ENCODE results near the gene LRRC75B.

Gene LRRC75B

DNA sequence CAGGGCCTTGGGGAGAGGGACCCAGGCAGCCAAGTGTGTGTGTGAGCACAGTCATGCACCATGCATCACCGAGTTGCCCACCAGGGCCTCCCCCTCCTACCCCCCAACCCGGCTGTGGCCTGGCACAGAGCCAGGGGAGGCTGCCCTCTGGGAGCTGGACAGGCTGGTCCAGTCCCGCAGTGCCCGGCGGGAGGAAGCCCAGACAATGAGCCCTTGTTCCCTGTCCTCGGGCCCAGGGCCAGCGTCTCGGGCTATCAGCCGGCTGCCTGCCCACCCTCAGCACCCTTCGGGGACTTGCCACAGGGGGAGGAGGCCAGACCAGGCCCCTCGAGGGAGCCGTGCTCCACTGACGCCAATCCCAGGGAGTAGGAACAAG is 4.5 kb downstream of the LRRC75B start:
- DNase-seq: peak; percentile 82 to 98 (median 92)

GRCh38 chr22:24587948-24588347 is 4.9 kb downstream of the LRRC75B start:
- no peak for DNase-seq
- intact Hi-C loops (cut with DNase I): loop anchor here (1.0 kb wide), 1 partner anchor 33 kb away; the partner anchor contains the start of genes GUCD1 and SNRPD3

More for the DNA sequence above, 4.5 kb downstream of the LRRC75B start:
- intact Hi-C loops (cut with DNase I): loop anchor here (1.0 kb wide), 1 partner anchor 33 kb away; the partner anchor contains the start of genes GUCD1 and SNRPD3

DNA sequence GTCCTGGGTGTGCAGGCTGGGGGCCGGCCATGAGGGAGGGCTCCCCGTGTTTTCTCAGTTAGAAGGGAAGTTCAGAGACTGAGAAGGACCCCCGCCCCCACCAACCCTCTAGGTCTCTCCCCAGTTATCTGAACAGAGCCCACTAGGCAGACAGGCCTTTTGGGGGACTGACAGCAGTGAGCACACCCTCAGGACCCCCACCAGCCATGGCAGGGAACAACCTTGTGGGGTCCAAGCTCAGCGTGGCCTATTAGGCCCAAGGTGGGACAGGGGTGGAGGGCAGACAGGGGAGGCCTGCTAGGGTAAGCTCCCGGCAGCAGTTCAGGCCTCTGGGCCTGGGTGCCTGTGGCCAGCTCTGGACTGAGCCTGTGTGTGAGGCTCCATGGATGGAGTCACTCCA is 5.6 kb downstream of the LRRC75B start:
- DNase-seq: peak in 1 of 10 donors; percentile 67
- intact Hi-C loops (cut with DNase I): no loop called here

GRCh38 chr22:24585927-24586546 is 6.8 kb downstream of the LRRC75B start:
- DNase-seq: peak in 2 of 10 donors; percentile 23 to 73
- intact Hi-C loops (cut with DNase I): no loop called here

DNA sequence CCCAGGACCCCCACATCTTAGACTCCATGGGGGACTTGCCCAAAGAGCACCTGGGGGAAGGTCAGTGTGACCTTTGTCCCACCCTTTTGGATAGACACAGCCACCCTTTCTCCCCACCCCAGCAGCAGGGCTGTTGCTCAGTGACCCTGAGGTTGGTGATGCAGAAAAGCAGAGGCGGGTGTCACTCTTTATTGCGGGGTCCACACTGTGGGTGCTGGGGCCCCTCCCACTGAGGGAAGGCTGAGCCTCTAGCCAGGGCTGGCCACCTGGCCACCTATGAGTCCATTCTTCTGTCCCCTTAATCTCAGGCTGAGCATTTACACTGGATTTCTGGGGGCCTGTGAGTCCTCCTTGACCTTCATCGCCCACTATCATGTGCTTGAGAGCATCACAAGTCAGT is 7.4 kb downstream of the LRRC75B start:
- peak in 1 of 10 donors; percentile 38 for DNase-seq
- intact Hi-C loops (cut with DNase I): no loop called here

DNA sequence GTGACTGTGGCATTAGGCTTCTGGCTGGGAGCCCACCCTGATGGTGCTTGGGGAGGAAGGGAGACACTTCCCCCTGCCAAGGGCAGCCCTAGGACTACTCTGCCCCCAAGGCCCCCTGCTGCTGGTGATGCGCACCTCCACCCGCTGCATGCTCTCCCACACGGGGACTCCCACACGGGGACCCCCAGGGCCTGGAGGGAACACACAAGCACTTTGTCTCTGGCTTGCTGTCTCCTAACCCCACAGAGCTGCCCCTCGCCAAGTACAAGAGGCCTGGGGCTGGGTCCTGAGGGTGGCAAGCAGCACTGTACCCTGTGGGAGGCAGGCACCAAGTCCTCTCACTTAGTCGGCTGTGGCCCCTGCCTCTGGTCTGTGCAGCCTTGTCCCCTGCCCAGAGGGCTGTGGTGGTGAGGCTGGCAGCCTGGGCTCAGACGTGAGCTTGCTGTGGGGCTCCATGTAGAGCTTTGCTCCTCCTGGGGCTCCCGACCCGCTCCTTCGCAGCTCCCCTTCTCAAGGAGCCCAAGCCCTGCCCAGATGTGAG is 7.9 kb downstream of the LRRC75B start:
- intact Hi-C loops (cut with DNase I): no loop called here
- peak in 2 of 10 donors; percentile 72 to 80 for DNase-seq

- intact Hi-C loops (cut with DNase I): no loop called here
- DNase-seq: peak in 2 of 10 donors; percentile 16 to 70
These were observed 8.6 kb downstream of the LRRC75B start for GRCh38 chr22:24584166-24584790.

DNA sequence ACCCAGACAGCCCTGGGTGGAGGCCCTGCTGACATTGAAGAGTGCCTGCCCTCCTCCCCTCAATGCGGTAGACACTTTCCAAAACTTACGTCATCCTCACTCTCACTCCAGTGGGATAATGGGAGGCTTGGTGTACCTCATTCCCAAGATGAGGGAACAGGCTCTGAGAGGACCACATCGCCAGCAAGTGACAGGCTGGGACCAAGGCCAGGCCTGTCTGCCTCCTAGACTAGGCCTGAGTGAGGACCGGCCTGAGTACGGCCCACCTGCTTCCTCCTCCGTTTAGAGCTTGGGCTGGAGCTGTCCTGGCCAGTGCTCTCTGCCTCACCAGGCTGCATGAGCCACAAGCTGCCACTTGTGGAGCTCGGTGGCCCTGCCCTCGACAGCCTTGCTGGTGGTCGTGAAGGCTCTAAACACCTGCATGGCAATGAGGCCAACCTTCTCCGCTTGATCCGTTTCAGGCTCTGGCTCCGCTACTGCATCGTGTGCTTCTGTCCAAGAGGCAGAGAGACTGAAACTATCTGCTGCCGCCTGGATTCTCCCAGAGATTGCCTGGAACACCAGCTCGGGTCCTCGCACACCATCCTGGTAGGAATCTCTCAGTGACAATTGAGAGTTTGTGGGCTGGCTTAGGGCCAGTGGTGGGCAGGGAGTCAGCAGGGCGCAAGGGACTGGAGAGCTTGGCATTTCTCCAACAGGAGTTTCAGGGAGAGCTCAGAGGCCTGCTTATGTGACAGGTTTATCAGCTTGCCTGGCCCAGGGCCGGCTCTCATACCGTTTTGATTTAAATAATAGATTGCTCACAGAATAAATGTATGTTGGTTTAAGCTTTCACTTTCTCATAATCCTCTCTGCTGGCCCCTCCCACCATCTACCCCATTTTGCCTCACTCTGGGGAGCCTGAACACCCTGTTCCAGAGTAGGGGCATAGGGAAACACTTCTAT is 9.4 kb downstream of the LRRC75B start:
- DNase-seq: peak in 2 of 10 donors; percentile 57 to 70
- intact Hi-C loops (cut with DNase I): no loop called here

GRCh38 chr22:24582056-24582814 is 10.6 kb downstream of the LRRC75B start:
- peak in 1 of 10 donors; percentile 38 for DNase-seq
- intact Hi-C loops (cut with DNase I): no loop called here

DNA sequence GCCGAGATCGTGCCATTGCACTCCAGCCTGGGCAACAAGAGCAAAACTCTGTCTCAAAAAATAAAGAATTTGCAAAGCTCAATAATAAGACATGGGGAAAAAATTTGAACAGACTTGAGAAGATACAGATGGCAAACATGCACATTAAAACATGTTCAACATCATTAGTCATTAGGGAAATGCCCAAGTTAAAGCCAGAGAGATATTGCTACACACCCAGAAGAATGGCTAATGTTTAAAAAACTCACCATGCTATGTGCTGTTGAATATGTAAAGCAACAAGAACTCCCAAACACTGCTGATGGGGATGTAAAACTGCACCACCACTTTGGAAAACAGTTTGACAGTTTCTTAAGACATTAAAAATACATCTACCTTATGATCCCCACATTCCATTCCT is 12.6 kb downstream of the LRRC75B start:
- no peak for DNase-seq
- intact Hi-C loops (cut with DNase I): no loop called here

DNA sequence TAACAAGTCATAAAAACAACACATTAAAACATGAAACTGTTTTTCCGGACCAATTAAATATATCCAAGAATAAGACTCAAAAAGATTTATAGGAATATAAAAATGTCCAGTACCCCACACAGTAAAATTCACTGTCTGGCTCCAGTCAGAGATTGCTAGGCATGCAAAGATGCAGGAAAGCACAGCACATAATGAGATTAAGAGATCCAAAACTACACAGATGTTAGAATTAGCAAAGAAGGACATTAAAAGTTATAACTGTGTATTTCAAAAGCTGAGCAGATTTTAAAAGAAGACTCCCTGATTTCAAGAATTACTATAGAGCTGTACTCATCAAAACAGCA is 13.6 kb downstream of the LRRC75B start:
- intact Hi-C loops (cut with DNase I): no loop called here
- DNase-seq: no peak

DNA sequence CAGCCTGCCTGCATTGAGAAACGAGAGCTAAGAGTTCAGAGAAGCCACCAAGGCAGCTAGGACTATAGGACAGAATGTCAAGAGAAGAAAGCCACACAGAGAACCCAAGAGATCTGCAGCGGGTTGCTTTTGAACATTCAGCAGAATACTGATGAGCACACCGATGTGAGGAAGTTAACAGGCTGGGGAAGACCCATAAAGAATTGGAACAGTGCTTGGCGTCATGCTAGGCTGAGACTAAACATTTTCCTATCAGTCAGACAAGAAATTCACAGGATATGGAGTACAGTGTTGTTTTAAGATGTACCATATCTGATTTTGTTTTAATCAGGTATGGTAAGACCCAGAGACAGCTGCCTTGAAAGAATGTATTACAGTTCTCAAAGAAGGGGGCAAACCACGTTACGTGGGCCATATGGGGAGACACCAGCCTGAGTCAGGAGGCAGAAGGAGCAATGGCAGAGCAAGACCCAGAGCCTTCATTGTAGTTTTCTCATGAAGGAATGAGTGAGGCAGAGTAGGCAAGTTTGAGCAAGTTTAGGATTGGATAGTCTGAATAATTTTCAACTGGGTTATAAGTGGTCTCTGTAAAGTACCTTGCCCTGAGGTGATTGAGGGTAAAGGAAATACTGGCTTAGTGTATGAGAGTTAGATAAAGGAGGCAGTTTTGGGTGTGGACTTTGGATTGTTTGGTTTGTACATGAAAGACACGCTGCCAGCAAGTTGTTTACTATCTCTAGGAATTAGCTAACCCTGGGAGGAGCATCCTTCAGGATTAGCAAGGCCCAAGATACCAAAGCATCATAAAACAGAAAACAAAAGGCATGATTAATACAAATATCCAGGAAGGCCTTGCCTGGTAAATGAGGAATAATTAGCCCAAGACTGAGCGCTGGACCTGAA is 14.3 kb downstream of the LRRC75B start:
- intact Hi-C loops (cut with DNase I): no loop called here

GRCh38 chr22:24576778-24577177 is 16.1 kb downstream of the LRRC75B start:
- intact Hi-C loops (cut with DNase I): no loop called here
- no peak for DNase-seq

More for the DNA sequence above, 14.3 kb downstream of the LRRC75B start:
- no peak for DNase-seq

DNA sequence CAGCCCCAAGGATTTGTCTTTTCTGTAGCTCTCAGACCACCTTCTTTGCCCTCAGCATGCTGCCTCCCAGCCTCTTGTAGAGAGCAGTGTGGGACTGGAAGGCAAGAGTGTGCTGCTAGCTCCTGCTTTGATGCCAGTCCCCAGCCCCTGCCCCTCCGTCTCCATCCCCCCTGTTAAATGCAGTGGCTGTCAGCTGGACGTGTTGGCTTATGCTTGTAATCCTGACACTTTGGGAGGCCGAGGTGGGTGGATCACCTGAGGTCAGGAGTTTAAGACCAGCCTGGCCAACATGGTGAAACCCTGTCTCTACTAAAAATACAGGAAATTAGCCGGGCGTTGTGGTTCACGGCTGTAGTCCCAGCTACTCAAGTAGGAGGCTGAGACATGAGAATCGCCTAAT is 21.6 kb downstream of the LRRC75B start:
- intact Hi-C loops (cut with DNase I): no loop called here
- peak in 1 of 10 donors; percentile 39 for DNase-seq

GRCh38 chr22:24567668-24568067 is 25.2 kb downstream of the LRRC75B start:
- no peak for DNase-seq
- intact Hi-C loops (cut with DNase I): no loop called here

DNA sequence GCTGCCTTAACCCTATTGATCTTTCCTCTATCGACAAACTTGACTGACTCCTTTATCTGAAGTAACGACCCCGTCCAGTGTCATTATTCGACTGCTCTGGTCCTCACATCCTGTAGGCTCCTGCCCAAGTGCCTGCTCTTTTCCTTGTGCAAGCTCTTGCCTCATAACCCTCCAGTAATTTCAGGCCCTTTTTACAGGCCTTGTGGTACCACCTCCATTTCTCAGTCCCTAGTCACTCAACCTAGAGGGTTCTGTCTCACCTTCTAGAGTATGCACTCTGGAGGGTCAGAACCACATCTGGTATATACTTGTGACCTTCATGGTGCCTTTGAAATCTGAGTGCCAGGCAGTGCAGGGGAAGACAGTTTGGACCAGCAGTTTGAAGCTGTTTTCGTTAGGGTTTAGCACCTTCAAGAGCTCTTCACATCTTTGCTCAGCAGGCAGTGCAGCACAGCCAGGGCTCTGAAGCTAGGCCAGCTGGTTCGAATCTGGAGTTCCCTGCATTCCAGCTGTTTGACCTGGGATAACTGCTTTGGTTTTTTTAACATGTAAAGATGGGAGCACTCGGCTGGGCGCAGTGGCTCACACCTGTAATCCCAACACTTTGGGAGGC is 25.9 kb downstream of the LRRC75B start:
- intact Hi-C loops (cut with DNase I): no loop called here
- DNase-seq: no peak

DNA sequence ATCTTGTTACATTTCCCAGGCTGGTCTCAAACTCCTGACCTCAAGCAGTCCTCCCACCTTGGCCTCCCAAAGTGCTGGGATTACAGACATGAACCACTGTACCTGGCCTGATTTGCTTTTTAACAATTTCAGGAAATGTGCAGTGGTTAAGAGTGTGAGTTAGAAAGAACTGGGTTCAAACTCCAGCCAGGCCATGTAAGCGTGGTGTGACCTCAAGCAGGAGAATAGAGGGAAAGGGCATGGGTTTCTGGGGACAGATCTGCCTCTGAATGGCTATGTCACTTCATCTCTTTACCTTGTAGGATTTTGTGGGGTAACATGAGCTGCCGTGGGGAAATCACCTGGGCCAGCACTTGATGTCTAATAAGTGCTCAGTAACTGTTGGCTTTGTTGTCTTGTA is 27.8 kb downstream of the LRRC75B start:
- no peak for DNase-seq
- intact Hi-C loops (cut with DNase I): no loop called here

GRCh38 chr22:24564376-24565058 is 28.4 kb downstream of the LRRC75B start:
- DNase-seq: no peak
- intact Hi-C loops (cut with DNase I): no loop called here
